Testis (tissue), 2 donors: Measurements from ENCODE around the gene MXRA8.

Experiments
- POLR2A ChIP-seq: fragments of 450-650 bp; IDR thresholded peaks from one replicate; pipeline ENCODE4 v1.6.1; 2017; ENCODE audit warnings: antibody characterized with exemption, mild to moderate bottlenecking, moderate library complexity
- TF ChIP-seq, protein P1 (sequence below), 3 experiments: fragments of 450-650 bp in 2 of 3; fragments of 200-600 bp in 1 of 3; sonication (generic) in 1 of 3; IDR thresholded peaks; one replicate each; pipeline ENCODE4 v1.5.1; 2016 to 2019; ENCODE audit warnings: antibody characterized with exemption in 3 of 3, mild to moderate bottlenecking in 2 of 3, moderate library complexity in 1 of 3

GRCh38 chr1:1314237-1314586, 44.1 kb downstream of the MXRA8 start:
- TF ChIP-seq, protein P1, sequence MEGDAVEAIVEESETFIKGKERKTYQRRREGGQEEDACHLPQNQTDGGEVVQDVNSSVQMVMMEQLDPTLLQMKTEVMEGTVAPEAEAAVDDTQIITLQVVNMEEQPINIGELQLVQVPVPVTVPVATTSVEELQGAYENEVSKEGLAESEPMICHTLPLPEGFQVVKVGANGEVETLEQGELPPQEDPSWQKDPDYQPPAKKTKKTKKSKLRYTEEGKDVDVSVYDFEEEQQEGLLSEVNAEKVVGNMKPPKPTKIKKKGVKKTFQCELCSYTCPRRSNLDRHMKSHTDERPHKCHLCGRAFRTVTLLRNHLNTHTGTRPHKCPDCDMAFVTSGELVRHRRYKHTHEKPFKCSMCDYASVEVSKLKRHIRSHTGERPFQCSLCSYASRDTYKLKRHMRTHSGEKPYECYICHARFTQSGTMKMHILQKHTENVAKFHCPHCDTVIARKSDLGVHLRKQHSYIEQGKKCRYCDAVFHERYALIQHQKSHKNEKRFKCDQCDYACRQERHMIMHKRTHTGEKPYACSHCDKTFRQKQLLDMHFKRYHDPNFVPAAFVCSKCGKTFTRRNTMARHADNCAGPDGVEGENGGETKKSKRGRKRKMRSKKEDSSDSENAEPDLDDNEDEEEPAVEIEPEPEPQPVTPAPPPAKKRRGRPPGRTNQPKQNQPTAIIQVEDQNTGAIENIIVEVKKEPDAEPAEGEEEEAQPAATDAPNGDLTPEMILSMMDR (IDR thresholded peaks at IDR 0.05): no peak
- TF ChIP-seq POLR2A: no peak
